Gastroesophageal sphincter (tissue), 4 donors: ENCODE data around the gene CDC42EP3. TPM values are rescaled to one million over a fixed set of nuclear protein-coding genes. Genes with fewer than 3 reads are reported as not detected.

Experiments used
- ATAC-seq: fragments of 150-250 bp; one replicate; pipeline ENCODE4 v1.9.1; 2016; ENCODE audit warnings: mild to moderate bottlenecking, moderate library complexity
- H3K27ac ChIP-seq, 4 donors: fragments of 200-600 bp; sonication (generic) in 3 of 4; 1 replicate in 3 of 4; 2 replicates in 1 of 4; pipeline ENCODE4 v1.5.1; 2016 to 2019
- H3K27me3 ChIP-seq: fragments of 200-600 bp; sonication (generic); one replicate; pipeline ENCODE4 v1.5.1; 2019
- H3K36me3 ChIP-seq, 2 donors: fragments of 200-600 bp; sonication (generic); one replicate each; pipeline ENCODE4 v1.5.1; 2019; ENCODE audit warnings: control low read depth in 1 of 2
- H3K4me1 ChIP-seq, 3 donors: fragments of 200-600 bp; sonication (generic); 1 replicate in 2 of 3; 2 replicates in 1 of 3; pipeline ENCODE4 v1.5.1; 2016 to 2019; ENCODE audit warnings: control low read depth in 2 of 3
- H3K4me3 ChIP-seq, 2 donors: fragments of 200-600 bp; sonication (generic); one replicate each; pipeline ENCODE4 v1.5.1; 2019; ENCODE audit warnings: mild to moderate bottlenecking in 1 of 2, moderate library complexity in 1 of 2
- H3K9me3 ChIP-seq, 3 donors: fragments of 200-600 bp; sonication (generic); one replicate each; pipeline ENCODE4 v1.5.1; 2017 to 2019; ENCODE audit warnings: control low read depth in 2 of 3
- EP300 ChIP-seq: sonication (generic); formaldehyde crosslinking; IDR thresholded peaks from one replicate; pipeline ENCODE4 v1.6.1; 2017; ENCODE audit warnings: antibody characterized with exemption, mild to moderate bottlenecking
- POLR2A ChIP-seq, 2 donors: fragments of 450-650 bp; IDR thresholded peaks; one replicate each; pipeline ENCODE4 v1.6.1; 2017; ENCODE audit warnings: antibody characterized with exemption in 2 of 2, mild to moderate bottlenecking in 2 of 2, moderate library complexity in 1 of 2
- POLR2AphosphoS5 ChIP-seq: sonication (generic); formaldehyde crosslinking; IDR thresholded peaks from one replicate; pipeline ENCODE4 v1.6.1; 2017; ENCODE audit warnings: antibody characterized with exemption
- WGBS, 2 donors: methylation state at CpG; one replicate each; pipeline ENCODE4 v1.1.5; 2018; ENCODE audit warnings: low coverage in 1 of 2; 5-methylcytosine and 5-hydroxymethylcytosine counted together
- total RNA-seq, 4 donors: library from RNA; depleted of rRNA; stranded (reverse); fragments of >200 nt; gene quantifications; one replicate each; pipeline ENCODE4 v1.1.0, GENCODE V29; 2016
- TF ChIP-seq, protein P1 (sequence below), 4 experiments: fragments of 200-600 bp in 2 of 4; fragments of 450-650 bp in 2 of 4; sonication (generic) in 1 of 4; IDR thresholded peaks; one replicate each; pipeline ENCODE4 v1.5.1; 2017 to 2019; ENCODE audit warnings: antibody characterized with exemption in 4 of 4, mild to moderate bottlenecking in 2 of 4, moderate library complexity in 2 of 4

CDC42EP3 gene
- total RNA-seq, 4 donors from 2014 or later: 39.4 to 198 (median 87.4) TPM

GRCh38 chr2:37615804-37616676 lies 55.4 kb downstream of the CDC42EP3 start:
- TF ChIP-seq, protein P1, sequence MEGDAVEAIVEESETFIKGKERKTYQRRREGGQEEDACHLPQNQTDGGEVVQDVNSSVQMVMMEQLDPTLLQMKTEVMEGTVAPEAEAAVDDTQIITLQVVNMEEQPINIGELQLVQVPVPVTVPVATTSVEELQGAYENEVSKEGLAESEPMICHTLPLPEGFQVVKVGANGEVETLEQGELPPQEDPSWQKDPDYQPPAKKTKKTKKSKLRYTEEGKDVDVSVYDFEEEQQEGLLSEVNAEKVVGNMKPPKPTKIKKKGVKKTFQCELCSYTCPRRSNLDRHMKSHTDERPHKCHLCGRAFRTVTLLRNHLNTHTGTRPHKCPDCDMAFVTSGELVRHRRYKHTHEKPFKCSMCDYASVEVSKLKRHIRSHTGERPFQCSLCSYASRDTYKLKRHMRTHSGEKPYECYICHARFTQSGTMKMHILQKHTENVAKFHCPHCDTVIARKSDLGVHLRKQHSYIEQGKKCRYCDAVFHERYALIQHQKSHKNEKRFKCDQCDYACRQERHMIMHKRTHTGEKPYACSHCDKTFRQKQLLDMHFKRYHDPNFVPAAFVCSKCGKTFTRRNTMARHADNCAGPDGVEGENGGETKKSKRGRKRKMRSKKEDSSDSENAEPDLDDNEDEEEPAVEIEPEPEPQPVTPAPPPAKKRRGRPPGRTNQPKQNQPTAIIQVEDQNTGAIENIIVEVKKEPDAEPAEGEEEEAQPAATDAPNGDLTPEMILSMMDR (IDR thresholded peaks at IDR 0.05): no peak
- no peak for TF ChIP-seq POLR2A (IDR thresholded peaks at IDR 0.05)
- no peak for TF ChIP-seq EP300
- no peak for TF ChIP-seq POLR2AphosphoS5
- H3K4me3 ChIP-seq: no peak overlapping the region
- peaks cover 10 to 46% (median 20%) of the 10 kb centered on the region in 3 donors for H3K4me1 ChIP-seq
- 79 to 84% methylated on average over 3 to 6 of the region's 6 CpGs for WGBS, 2 donors
- H3K36me3 ChIP-seq: no peaks in the 10 kb centered on the region
- no peaks in the 10 kb centered on the region for H3K9me3 ChIP-seq
- ATAC-seq: peak; percentile 23
- H3K27ac ChIP-seq: peak overlapping the region in 2 of 4 donors; percentile 2 to 27
- H3K27me3 ChIP-seq: no peaks in the 10 kb centered on the region

DNA sequence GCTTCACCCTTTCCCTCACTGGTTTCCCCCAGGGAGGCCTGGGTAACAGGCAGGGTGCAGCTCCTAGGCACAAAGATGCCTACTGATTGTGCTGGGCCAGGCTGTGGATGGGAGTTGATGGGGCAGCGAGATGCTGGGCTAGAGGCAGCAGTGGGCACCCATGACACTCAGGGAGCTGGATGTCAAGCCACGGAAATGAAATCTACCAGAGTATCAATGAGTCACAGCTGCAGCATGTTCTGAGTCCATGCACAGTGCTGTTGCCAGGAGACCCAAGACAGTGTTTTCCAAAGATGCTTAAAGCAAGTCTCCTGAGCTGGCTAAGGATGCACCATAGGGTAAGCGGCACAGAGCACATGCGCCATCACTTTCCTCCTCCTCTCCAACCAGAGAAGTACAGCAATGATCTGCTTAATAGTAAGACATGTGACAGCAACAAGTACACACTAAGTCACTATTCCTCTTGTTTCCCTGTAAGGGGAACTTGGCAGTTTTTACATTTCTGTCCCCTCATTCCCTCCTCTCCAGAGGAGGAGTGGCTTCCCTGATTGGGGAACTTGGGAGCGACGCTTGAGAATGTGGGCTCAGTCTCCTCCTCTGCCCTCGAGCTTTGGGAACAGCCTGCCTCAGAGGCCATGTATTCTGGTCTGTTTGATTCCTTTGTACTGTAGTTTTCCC lies 57.2 kb downstream of the CDC42EP3 start:
- H3K9me3 ChIP-seq: no peaks in the 10 kb centered on the region
- ATAC-seq: peak; percentile 70
- no peak overlapping the region for H3K4me3 ChIP-seq
- 49% methylated on average over 5 to 6 of the region's 7 CpGs for WGBS, 2 donors
- H3K4me1 ChIP-seq: peaks cover 13 to 54% (median 25%) of the 10 kb centered on the region in 3 donors
- peak overlapping the region in 2 of 4 donors; percentile 48 to 66 for H3K27ac ChIP-seq
- H3K36me3 ChIP-seq: no peaks in the 10 kb centered on the region
- TF ChIP-seq EP300 (no peak), POLR2A (IDR thresholded peaks at IDR 0.05) (no peak), POLR2AphosphoS5 (no peak)
- TF ChIP-seq, protein P1 (IDR thresholded peaks at IDR 0.05): no peak
- H3K27me3 ChIP-seq: no peaks in the 10 kb centered on the region

GRCh38 chr2:37612382-37612781 lies 59.1 kb downstream of the CDC42EP3 start:
- H3K4me1 ChIP-seq: peaks cover 13 to 54% (median 25%) of the 10 kb centered on the region in 3 donors
- no peaks in the 10 kb centered on the region for H3K36me3 ChIP-seq
- 81 to 82% methylated on average over 3 to 4 of the region's 4 CpGs for WGBS, 2 donors
- H3K27ac ChIP-seq: peak overlapping the region in 3 of 4 donors; percentile 55 to 70 (median 68)
- TF ChIP-seq, protein P1 (IDR thresholded peaks at IDR 0.05): no peak
- no peak for TF ChIP-seq POLR2A (IDR thresholded peaks at IDR 0.05)
- no peak for TF ChIP-seq POLR2AphosphoS5
- TF ChIP-seq EP300: no peak
- no peak overlapping the region for H3K4me3 ChIP-seq
- H3K27me3 ChIP-seq: no peaks in the 10 kb centered on the region
- no peaks in the 10 kb centered on the region for H3K9me3 ChIP-seq
- no peak for ATAC-seq

DNA sequence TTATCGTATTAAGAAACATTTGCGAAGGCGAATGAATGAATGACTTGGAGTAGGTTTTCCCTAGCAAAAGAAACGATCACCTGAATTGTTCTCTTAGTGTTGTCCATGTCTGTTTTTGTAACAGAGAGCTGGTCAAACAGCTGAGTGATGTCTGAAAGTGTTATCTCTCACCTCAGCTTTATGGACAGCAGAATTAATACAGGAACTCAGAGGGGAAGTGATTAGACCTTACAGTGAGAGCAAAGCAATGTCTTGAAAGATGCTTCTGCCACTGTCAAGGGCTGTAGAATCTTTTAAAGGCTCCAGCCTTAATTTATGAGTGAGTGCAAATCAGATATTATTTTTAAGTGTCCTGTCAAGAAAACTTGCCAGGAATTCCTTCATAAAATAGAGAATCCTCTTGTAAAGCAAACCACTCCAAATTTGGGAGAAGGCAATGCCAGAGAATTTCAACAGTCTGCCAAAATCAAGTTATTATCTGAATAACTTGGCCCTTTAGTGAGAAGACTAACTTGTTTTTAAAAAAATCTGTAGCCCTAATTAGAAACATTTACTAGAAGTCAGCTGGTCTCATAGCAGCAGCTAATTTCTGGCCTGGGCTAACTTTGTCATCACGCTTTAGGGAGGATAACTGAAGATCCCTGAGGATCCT lies 60.7 kb downstream of the CDC42EP3 start:
- TF ChIP-seq EP300 (no peak), POLR2AphosphoS5 (peak; percentile 71)
- Histone ChIP-seq H3K4me1 (peaks cover 13 to 44% (median 23%) of the 10 kb centered on the region in 3 donors), H3K36me3 (no peaks in the 10 kb centered on the region), H3K4me3 (no peak overlapping the region), H3K9me3 (peaks cover 0 to 7% (median 0%) of the 10 kb centered on the region in 3 donors), H3K27me3 (no peaks in the 10 kb centered on the region), H3K27ac (peak overlapping the region; percentile 47 to 70 (median 62))
- 45 to 55% methylated on average over 5 of the region's 5 CpGs for WGBS, 2 donors
- ATAC-seq: peak; percentile 44

DNA sequence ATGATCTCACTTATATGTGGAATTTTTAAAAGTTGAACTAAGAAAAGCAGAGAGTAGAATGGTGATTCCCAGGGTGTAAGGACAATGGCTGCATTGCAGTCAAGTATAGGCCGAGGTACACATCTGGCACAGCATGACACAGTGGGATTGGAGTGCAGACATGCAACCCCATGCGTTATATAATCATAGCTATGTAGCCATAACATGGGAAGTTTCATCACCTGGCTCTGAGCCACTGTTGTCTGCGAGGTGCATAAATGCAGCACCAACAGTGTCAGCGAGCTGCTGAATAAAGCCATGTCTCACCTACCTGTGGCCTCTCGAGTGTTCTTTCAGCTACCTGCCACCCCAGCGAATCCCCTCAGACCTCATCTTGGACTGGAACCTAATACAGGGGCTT lies 61.7 kb downstream of the CDC42EP3 start:
- Histone ChIP-seq H3K9me3 (peaks cover 0 to 15% (median 0%) of the 10 kb centered on the region in 3 donors), H3K27me3 (no peaks in the 10 kb centered on the region), H3K27ac (no peak overlapping the region), H3K4me1 (peaks cover 13 to 41% (median 23%) of the 10 kb centered on the region in 3 donors), H3K36me3 (no peaks in the 10 kb centered on the region), H3K4me3 (no peak overlapping the region)
- WGBS, 2 donors: 93 to 97% methylated on average over 3 to 5 of the region's 6 CpGs
- no peak for TF ChIP-seq POLR2AphosphoS5
- TF ChIP-seq POLR2A (IDR thresholded peaks at IDR 0.05): no peak
- TF ChIP-seq, protein P1 (IDR thresholded peaks at IDR 0.05): no peak
- no peak for TF ChIP-seq EP300
- no peak for ATAC-seq
